ENCODE results near the gene ZNF548. TPM values are rescaled to one million over a fixed set of nuclear protein-coding genes. Genes with fewer than 3 reads are reported as not detected.

Gene ZNF548
- total RNA-seq, 1 donor from 2014 or later: 14.4 TPM

DNA sequence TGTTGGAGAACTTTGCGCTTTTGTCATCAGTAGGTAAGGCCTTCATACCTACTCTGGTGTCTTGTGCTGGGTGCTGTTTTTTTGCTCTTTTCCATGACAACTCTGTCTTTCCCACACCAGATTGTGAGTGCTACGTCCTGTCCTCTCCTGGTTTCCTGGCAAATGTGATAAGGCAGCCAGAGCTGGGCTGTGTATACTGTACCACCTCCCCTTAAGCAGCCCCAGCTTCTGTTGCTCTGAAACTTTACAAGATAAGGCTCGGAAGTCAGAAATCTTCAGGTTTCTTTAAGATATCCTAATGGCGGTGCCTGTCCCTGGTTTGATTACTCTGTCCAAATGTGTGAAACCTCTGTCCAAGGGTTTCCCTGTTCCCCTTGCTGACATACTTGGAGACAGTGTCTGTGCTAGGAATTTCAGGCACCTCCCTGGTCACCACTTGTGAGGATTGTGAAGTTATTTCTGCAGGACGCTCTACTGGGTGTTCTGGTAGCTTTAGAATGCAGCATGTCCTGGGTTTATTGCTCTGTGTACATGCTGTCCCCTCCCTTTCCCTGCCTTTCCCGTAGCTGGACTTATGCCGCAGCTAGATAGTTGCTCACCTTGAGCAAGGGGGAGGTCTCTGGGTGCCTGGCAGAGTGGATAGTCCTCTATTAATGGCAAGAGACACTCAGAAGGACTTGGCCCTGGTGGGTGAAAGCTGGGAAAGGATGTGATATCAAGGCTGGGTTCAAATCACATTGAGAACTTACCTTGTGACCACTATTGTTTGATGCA, 52.5 kb downstream of the ZNF548 start:
- TF ChIP-seq, protein P1, sequence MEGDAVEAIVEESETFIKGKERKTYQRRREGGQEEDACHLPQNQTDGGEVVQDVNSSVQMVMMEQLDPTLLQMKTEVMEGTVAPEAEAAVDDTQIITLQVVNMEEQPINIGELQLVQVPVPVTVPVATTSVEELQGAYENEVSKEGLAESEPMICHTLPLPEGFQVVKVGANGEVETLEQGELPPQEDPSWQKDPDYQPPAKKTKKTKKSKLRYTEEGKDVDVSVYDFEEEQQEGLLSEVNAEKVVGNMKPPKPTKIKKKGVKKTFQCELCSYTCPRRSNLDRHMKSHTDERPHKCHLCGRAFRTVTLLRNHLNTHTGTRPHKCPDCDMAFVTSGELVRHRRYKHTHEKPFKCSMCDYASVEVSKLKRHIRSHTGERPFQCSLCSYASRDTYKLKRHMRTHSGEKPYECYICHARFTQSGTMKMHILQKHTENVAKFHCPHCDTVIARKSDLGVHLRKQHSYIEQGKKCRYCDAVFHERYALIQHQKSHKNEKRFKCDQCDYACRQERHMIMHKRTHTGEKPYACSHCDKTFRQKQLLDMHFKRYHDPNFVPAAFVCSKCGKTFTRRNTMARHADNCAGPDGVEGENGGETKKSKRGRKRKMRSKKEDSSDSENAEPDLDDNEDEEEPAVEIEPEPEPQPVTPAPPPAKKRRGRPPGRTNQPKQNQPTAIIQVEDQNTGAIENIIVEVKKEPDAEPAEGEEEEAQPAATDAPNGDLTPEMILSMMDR (IDR thresholded peaks at IDR 0.05; ENCODE audit: borderline replicate concordance): no peak
- no peaks in the 10 kb centered on the region for H3K27me3 ChIP-seq (ENCODE audit: low read depth)
- intact Hi-C loops (cut with micrococcal nuclease): no loop called here
- DNase-seq: no peak
- peaks cover 14% of the 10 kb centered on the region for H3K4me1 ChIP-seq
- peaks cover 72% of the 10 kb centered on the region for H3K9me3 ChIP-seq (replicated peaks)
- peaks cover 51% of the 10 kb centered on the region for H3K36me3 ChIP-seq
- peak overlapping the region; percentile 50 for H3K27ac ChIP-seq (replicated peaks)
- no peak overlapping the region for H3K4me3 ChIP-seq

DNA sequence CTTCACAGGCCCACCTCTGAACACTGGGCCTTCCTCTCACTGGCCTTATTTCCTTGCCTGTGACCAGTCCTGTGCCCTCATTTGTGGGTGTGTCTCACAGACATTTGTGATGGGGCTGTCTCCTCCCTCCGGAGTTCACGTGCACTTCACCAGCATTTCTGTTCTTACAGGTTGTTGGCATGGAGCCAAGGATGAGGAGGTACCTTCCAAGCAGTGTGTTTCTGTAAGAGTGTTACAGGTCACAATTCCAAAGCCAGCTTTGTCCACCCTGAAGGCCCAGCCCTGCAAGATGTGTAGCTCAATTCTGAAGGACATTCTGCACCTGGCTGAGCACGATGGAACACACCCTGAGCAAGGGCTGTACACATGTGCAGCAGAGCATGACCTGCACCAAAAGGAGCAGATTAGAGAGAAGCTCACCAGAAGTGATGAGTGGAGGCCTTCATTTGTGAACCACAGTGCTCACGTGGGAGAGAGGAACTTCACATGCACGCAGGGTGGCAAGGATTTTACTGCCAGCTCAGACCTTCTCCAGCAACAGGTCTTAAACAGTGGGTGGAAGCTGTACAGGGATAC, 53.6 kb downstream of the ZNF548 start:
- peaks cover 82% of the 10 kb centered on the region for H3K9me3 ChIP-seq (replicated peaks)
- intact Hi-C loops (cut with micrococcal nuclease): no loop called here
- H3K27me3 ChIP-seq (ENCODE audit: low read depth): no peaks in the 10 kb centered on the region
- H3K27ac ChIP-seq (replicated peaks): peak overlapping the region; percentile 50
- no peak overlapping the region for H3K4me3 ChIP-seq
- peaks cover 14% of the 10 kb centered on the region for H3K4me1 ChIP-seq
- no peak for DNase-seq
- TF ChIP-seq, protein P1 (IDR thresholded peaks at IDR 0.05; ENCODE audit: borderline replicate concordance): no peak
- H3K36me3 ChIP-seq: peaks cover 47% of the 10 kb centered on the region

DNA sequence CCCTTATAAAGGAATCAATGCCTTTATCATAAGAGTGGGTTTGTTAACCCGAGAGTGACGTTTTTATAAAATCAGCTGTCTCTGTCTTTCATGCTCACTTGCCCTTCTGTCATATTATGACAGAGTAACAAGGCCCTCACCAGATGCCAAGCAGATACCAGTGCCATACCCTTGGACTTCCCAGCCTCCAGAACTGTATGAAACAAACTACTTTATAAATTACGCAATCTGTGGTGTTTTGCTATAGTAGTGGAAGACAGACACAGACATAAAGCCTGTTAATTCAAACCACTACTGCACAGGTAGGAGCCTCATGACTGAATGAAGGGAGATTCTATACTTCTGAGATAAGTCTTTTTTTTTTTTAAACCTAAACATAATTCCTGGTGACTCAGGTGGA, 62.7 kb downstream of the ZNF548 start:
- Histone ChIP-seq H3K4me1 (no peaks in the 10 kb centered on the region), H3K27me3 (ENCODE audit: low read depth) (no peaks in the 10 kb centered on the region), H3K27ac (replicated peaks) (no peak overlapping the region), H3K36me3 (peaks cover 37% of the 10 kb centered on the region), H3K4me3 (no peak overlapping the region), H3K9me3 (replicated peaks) (peaks cover 82% of the 10 kb centered on the region)
- TF ChIP-seq, protein P1 (IDR thresholded peaks at IDR 0.05; ENCODE audit: borderline replicate concordance): no peak
- intact Hi-C loops (cut with micrococcal nuclease): no loop called here
- no peak for DNase-seq

Other genes with a start within 250 kb of the ZNF548 start
- not detected for gene ZIM3, start 244.7 kb upstream of the ZNF548 start, total RNA-seq
- gene DUXA, start 222.4 kb upstream of the ZNF548 start, total RNA-seq: not detected
- 15.5 TPM for gene ZNF264, start 198.4 kb upstream of the ZNF548 start, total RNA-seq
- gene AURKC, start 158.8 kb upstream of the ZNF548 start, total RNA-seq: 1.2 TPM
- gene ZNF805, start 149.2 kb upstream of the ZNF548 start, total RNA-seq: 8.4 TPM
- gene ZNF460, start 109.4 kb upstream of the ZNF548 start, total RNA-seq: 24.0 TPM
- gene ZNF543, start 69.4 kb upstream of the ZNF548 start, total RNA-seq: 5.7 TPM
- gene ZNF304, start 38.6 kb upstream of the ZNF548 start, total RNA-seq: 8.0 TPM
- gene TRAPPC2B, start 26.3 kb upstream of the ZNF548 start, total RNA-seq: 11.4 TPM
- gene ZNF547, start 26.3 kb upstream of the ZNF548 start, total RNA-seq: 3.6 TPM
- gene ZNF17, start 21.3 kb downstream of the ZNF548 start, total RNA-seq: 8.9 TPM
- 3.4 TPM for gene ZNF749, start 45.5 kb downstream of the ZNF548 start, total RNA-seq
- gene VN1R1, start 67.3 kb downstream of the ZNF548 start, total RNA-seq: 3.3 TPM
- gene ZNF772, start 87.7 kb downstream of the ZNF548 start, total RNA-seq: 22.6 TPM
- gene ZNF419, start 97.9 kb downstream of the ZNF548 start, total RNA-seq: 9.0 TPM
- 4.1 TPM for gene ZNF773, start 110.1 kb downstream of the ZNF548 start, total RNA-seq
- gene ZNF549, start 137.5 kb downstream of the ZNF548 start, total RNA-seq: 3.8 TPM
- 10.8 TPM for gene ZNF550, start 170.0 kb downstream of the ZNF548 start, total RNA-seq
- 4.6 TPM for gene ZNF416, start 189.1 kb downstream of the ZNF548 start, total RNA-seq
- 4.0 TPM for gene ZIK1, start 194.3 kb downstream of the ZNF548 start, total RNA-seq
- gene ZNF530, start 210.0 kb downstream of the ZNF548 start, total RNA-seq: 4.7 TPM
- 13.3 TPM for gene ZNF134, start 224.4 kb downstream of the ZNF548 start, total RNA-seq
- 10.0 TPM for gene ZNF211, start 243.3 kb downstream of the ZNF548 start, total RNA-seq